GM18526 (cell line): ENCODE data around the gene PLXND1.

ENCODE experiments used
- POLR2A ChIP-seq: IDR thresholded peaks from 3 replicates; pipeline ENCODE4 v1.6.1; 2011; ENCODE audit not compliant: insufficient read length; ENCODE audit errors: extremely low read depth

Gene PLXND1

DNA sequence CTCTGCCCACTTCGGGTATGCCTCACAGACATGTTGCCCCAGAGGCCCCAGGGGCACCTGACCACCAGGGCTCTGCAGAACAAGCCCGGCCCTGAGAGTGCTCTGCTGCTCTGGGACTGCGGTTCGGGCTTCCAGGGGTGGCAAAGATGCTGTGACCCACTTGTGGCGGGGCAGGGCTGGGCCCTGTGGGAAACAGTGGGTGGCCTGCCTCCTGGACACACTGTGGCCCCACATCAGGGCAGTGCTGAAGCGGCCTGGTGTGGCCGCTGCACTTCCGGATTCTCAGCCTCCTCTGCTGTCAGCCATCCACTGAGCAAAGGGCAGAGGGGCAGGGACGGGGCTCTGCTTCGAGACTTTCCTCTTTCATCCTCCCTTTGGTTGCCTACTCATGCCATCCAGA, 26.5 kb upstream of the PLXND1 start:
- no peak for TF ChIP-seq POLR2A

- no peak for TF ChIP-seq POLR2A
Observed at GRCh38 chr3:129632556-129632955, 26.1 kb upstream of the PLXND1 start.

GRCh38 chr3:129632056-129632455, 25.6 kb upstream of the PLXND1 start:
- no peak for TF ChIP-seq POLR2A

DNA sequence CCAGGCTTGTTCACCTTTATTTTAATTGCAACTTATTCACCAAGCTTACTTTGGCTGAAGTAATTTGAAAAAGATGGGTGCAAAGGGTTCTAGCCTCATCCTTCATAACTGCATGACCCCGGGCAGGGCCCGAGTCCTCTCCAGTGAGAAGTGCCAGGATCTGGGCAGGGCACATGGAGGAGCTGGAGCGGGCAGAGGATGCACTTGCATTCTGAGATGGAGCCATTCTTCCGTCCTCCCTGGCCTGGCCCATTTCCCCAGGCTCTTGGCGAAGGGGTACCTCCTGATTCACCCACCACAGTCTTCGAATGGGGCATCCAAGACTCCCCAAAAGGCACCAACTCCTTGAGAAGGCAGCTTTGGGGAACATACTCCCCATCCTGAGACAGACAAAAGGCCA, 22.5 kb upstream of the PLXND1 start:
- TF ChIP-seq POLR2A = no peak

DNA sequence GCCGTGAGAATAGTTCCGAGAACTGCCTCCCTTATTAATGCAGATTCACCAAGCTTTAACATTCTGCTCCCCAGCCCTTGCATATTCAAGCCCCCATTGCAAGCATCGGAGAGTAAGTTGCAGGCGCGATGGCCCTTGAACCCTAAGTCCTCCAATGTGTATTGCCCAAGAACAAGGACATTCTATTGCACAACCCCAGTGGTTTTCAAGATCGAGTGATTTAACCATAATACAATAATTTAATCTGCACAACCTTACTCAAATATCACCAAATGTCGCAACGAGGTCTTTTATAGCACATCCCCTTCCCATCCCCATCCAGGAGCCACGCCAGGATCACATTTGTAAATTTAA, 21.7 kb upstream of the PLXND1 start:
- no peak for TF ChIP-seq POLR2A

GRCh38 chr3:129627350-129628168, 21.1 kb upstream of the PLXND1 start:
- TF ChIP-seq POLR2A = no peak

DNA sequence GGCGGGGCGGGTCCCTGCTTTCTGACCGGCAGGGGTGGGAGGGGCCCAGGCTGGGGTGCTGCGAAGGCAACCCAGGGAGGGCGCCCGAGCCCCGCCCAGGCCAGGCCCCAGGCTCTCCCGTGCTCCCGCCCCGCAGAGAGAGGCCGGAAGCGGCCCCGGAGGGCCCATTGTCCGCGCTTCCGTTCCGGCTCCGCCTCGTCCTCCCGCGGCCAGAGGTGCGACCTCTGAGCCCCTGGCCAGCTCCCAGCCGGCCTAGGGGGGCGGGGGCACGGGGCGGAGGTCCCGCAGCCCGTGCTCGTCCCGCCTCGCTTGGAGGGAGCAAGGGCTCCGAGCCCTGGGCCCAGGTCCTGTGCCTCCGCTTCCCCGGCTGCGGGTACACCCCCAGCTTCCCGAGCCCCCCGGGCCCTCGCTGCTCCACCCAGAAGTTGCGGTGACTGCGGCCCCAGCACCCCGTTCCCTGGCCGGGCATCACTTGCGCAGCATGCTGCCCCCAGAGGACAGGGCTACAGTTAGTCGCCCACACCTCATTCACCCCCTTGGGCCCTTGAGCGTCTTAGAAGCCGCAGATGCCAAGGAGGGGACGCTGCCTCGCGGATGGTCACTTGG, 20.4 kb upstream of the PLXND1 start:
- TF ChIP-seq POLR2A = peak; percentile 62

DNA sequence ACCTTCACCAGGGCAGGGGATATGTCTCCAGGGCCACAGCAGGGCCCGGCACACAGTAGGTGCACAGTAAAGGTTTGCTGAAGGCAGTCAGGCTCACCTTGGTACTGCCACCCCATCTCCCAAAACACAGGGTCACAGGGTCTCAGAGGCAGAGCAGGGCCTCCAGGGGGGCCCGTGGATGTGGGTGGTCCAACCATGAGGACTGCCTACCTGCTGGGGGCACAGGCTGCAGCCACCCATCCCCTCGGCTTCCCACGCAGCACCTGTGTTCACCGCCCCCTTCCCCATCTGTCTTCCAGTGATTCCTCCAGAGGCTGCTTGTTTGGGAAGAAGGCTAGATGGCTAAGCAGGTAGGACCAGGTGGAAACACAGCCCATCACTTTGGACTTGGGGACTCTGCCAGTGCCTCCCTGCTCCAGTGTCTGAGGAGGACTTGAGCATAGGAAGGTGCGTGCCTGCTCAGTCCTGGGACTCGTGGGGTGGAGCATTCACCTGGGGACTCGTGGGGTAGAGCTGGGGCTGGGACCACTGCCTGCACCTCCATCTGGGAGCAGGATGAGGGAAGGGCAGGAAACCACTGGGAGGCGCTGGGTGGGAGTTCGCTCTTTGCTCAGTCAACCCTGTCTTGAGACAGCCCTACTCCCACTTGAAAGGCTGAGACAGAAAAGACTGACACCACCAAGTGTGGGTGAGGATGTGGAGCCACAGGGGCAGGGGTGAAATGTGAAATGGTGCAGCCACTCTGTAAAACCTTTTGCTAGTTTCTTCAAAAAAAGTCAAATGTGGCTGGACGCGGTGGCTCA, 18.8 kb upstream of the PLXND1 start:
- no peak for TF ChIP-seq POLR2A

DNA sequence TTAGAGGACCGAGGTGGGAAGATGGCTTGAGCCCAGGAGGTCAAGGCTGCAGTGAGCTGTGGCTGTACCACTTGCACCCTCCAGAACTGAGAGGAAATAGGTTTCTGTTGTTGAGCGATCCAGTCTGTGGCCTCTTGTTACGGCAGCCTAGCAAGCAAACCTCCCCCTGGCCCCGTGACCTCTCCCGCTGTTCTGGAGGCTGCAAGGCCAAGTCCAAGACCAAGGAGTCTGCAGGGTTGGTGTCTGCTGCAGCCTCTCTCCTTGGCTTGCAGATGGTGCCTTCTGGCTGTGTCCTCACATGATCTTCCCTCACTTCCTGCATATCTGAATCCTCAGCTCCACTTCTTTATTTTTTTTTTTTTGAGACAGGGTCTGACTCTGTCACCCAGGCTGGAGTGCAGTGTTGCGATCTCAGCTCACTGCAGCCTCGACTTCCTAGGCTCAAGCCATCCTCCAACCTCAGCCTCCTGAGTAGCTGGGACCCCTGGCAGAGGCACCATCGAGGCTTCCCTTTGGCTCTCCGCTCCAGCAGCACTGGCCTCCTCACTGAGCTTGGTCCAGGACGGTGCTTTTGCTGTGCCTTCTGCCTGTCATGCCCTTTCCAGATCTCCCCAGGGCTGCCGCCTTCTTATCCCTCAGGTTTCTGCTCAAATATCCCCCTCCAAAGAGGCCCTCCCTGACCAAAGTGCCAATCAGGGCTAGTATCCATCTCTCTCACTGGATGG, 18.0 kb upstream of the PLXND1 start:
- no peak for TF ChIP-seq POLR2A

- no peak for TF ChIP-seq POLR2A
Observed at GRCh38 chr3:129623447-129624118, 17.1 kb upstream of the PLXND1 start.

DNA sequence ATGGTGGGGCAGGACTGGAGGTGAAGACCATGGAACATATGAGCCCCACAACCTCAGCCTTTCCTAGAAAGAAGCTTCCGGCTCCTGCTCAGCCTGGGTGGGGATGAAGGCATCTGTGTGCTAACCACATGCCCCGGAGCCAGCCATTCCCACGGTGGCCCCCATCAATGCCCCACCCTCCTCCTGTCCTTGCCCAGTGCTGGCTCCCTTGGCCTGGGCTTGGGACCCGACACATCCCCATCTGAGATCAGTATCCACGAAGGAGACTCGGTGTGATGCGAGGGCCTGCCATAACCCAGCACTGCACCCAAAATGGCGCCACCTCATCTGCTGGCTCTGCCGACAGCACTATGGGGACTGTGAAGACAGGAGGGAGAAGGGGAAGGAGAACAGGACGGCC, 16.5 kb upstream of the PLXND1 start:
- TF ChIP-seq POLR2A = no peak

DNA sequence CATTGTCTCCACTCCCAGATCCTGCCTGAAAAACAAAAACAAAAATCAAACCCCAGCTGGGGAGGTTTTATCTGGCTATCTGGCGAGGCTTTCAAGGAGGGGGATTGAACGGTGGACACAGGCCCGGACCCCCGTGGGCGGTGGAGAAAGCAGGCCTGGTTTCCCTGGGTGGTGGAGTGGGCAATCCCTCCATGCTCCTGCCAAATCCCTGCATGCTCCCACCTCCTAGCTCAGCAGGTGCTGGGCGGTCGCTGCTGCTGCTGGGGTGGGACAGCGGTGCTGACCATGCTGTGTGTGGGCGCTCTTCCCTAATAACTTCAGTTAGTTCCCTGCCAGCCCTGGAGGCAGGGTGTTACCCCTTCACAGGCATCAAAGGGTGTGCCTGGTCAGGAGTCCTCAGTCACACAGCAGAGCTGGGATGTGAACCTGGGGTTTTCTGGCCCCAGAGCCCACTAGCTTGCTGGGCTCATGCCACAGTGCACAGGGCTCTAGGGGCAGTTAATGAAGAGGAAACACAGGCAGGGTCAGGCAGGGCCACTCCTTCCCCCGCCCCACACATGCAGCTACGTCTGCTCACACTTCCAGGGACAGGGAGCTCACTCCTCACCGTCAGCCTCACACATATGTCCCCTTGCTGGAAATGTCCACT, 15.9 kb upstream of the PLXND1 start:
- TF ChIP-seq POLR2A = no peak

- no peak for TF ChIP-seq POLR2A
Observed at GRCh38 chr3:129621626-129622225, 15.2 kb upstream of the PLXND1 start.
